ENCODE data around the gene CDK8.

The CDK8 gene

DNA sequence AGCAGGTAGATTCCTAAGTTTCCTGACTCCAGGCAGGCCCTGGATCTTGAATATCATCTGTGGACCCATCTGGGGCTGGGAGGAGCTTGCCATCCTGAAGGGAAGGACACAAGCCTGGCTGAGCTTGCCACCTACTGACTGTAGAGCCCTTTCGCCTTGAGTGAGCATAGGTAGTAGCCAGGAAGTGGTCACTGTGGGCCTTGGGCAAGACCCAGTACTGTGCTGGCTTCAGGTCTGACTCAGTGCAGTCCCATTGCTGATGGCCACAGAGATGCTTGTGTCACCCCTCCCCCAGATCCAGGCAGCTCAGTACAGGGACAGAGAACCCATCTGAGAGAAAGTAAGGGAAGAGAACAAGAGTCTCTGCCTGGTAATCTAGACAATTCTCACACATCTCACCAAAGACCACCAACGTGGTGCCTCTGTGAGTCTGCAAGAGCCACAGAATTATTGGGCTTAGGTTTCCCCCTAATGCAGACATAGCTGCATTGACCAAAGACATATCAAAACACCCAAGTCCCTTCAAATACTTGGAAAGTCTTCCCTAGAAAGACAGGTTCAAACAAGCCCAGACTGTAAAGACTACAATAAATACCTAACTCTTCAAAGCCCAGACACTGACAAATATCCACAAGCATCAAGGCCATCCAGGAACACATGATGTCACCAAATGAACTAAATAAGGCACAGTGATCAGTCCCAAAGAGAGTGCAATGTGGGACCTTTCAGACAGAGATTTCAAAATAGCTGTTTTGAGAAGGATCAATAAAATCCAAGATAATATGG lies 195.3 kb downstream of the CDK8 start:
- no peak for DNase-seq

Measured in T-helper 9 cell (primary cell).